ENCODE data around the gene ANO2.
"Not testable (repeated sequence)": the region's sequence is repeated elsewhere in the genome, so short reads cannot be mapped to it uniquely, and the experiment has no call there.

ANO2 gene

DNA sequence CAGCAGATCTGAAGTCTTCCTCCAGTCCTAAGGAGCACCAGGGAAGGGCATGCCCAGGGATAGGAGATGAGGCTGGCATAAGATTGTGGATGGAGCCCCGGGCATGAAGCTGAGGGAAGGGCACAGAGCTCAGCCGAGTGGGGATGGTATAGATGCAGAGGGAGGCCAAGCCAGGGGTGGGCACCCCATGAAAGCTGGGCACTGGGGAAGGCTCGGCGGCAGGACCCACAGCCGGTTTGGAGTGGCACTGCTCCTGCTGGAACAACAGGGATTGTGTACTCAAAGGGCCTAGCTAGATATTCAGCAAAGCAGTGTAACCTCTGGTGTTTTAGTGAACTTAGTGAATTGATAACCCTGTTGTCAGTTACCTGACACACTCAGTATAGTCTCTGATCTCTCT is 396.0 kb downstream of the ANO2 start:
- no peak for DNase-seq (ENCODE audit: low read depth in 2 of 2)

- no peak for DNase-seq (ENCODE audit: low read depth in 2 of 2)
These were observed 396.7 kb downstream of the ANO2 start for GRCh38 chr12:5548152-5548943.

- no peak for DNase-seq (ENCODE audit: low read depth in 2 of 2)
These were observed 398.4 kb downstream of the ANO2 start for GRCh38 chr12:5546616-5547015.

GRCh38 chr12:5537771-5538170 is 407.3 kb downstream of the ANO2 start:
- DNase-seq (ENCODE audit: low read depth in 2 of 2): no peak

DNA sequence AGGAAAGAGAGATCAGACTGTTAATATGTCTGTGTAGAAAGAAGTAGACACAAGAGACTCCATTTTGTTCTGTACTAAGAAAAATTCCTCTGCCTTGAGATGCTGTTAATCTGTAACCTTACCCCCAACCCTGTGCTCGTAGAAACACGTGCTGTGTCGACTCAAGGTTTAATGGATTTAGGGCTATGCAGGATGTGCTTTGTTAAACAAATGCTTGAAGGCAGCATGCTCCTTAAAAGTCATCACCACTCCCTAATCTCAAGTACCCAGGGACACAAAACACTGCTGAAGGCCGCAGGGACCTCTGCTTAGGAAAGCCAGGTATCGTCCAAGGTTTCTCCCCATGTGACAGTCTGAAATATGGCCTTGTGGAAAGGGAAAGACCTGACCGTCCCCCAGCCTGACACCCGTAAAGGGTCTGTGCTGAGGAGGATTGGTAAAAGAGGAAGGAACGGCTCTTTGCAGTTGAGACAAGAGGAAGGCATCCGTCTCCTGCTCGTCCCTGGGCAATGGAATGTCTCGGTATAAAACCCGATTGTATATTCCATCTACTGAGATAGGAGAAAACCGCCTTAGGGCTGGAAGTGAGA is 407.9 kb downstream of the ANO2 start:
- DNase-seq (ENCODE audit: low read depth in 2 of 2): not testable (repeated sequence)

DNA sequence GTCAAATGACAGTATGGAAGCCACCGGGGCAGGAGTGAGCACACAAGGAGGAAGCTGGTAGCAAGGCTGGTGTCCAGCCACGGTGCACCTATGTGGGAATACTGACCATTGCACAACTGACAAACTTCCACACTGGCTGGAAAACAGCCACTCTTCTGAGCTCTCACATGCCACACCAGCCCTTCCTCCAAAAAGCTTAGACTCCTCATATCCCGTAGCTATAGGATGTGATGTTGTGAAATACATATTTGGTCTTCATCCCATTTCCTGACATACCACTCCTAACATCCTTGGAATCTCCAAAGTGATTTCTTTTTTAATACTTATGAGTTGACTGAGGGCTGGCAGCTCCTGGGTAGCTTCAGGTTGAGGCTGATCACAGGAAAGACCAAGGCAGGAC is 409.5 kb downstream of the ANO2 start:
- DNase-seq (ENCODE audit: low read depth in 2 of 2): no peak

DNA sequence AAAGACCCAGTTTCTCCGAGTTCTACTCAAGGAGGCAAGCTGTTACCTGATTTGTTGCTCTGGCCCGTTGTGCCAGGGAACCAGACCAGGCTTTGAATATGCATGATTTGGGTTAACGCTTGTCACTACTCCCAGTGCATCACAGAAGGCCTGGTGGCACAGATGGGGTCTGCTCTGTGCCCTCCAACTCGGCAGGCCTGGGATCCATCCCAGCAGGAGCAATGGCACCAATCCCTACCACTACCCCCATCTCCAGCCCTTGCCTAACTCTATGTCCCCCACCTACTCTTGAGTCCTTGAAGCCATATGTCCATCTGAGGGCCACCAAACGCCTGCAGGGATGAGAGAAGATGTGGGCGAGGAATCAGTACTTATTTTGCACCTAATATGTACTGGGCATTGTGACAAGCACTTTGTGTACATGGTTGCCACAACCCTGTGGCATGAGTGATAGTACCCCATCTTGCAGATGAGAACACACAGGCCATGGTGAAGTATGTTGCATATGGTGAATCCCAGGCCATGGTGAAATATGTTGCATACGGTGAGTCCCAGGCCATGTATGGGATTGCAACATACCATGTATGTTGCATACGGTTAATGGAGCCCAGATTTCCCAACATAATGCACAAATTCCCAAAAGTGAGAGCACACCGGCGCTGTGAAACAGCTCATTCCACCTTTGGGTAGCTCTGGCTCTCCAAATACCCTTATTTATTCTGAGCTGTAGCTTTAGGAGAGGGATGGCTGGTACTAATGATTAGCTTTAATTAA is 410.4 kb downstream of the ANO2 start:
- no peak for DNase-seq (ENCODE audit: low read depth in 2 of 2)

GRCh38 chr12:5533368-5533767 is 411.7 kb downstream of the ANO2 start:
- DNase-seq (ENCODE audit: low read depth in 2 of 2): no peak

DNA sequence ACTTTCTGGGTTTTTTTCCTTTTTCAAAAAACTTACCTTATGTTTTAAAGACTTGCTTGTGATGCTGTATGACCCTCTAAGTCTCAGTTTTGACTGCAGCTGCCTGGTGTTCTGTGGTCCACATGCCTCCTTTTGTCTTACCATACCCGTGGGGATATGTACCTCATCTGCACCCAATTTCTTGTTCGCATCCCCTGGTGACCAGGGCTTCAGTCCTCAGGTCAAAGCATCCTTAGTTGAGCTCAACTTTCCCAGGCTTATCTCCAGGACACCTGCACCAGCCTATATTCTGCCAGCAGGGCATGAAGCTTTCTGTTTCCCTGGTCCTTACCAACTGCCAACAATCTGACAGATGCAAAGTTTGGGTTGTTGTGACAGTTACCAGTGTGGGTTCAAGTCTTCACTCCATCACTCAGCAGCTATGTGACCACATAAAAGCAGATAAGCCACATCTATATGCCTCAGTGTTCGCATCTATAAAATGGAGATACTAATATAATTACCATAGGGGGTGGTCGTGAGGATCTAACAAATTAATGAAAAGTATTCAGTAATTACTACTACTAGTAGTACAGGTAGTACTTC is 419.2 kb downstream of the ANO2 start:
- DNase-seq (ENCODE audit: low read depth in 2 of 2): no peak

DNA sequence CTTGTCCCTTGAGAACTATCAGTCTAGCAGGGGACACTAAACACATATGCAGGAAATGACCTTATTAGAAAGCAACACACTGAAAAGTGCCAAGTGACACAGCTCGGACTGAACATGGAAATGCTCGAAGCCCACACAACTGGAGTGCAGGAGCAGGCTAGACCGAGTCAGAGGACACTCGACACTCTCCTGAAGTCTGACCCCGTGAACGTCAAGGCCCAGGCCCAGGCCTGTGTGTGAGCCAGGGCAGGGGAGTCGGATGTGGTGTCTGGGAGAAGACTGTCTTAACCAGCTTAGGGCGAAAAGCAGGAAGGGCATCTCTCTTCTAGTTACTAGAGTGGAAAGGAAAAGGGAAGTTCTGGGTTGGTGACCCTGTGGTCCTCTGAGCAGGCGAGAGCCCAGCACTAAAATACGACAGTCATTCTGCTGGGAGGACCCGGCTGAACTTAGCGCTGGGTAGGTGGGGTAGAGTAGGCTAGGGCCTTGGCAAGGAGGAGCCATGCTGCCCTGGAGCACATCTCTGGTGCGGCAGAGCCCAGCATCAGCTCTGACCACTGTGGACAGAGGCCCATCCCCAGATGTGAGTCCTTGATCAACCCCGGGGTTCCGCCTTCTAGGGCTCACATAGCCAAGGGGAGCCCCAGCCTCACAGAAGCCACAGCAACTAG is 420.2 kb downstream of the ANO2 start:
- DNase-seq (ENCODE audit: low read depth in 2 of 2): no peak

DNA sequence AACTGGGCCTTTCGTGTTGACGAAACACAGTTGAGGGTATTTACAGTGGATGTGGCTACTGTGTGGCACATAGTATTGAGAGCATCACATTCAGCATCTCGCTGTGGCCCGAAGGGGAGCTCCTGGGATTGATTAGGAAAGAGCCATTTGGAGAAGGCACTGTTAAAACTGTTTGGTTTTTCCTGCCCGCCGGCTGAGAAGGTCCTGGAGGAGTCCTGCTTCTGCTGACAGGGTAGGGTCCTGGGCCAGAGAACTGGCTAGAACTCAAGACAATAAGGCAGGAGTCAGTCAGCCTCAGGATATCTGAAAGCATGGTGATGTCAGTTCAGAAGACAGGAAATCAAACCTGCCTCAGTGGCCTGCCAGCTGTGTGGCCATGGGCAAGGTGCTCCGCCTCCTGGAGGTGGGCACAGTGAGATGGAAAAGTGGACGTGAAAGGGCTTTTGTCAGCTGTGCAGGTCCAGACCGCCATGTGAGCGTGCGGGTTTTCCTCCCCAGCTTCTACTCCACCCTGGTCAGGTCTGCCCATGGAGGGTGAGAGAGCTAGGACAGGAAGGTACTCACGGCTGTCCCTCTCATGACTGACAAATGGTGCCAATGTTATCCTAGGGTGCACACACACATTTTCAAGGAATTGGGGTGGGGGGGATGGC is 420.8 kb downstream of the ANO2 start:
- no peak for DNase-seq (ENCODE audit: low read depth in 2 of 2)

GRCh38 chr12:5523396-5524115 is 421.5 kb downstream of the ANO2 start:
- no peak for DNase-seq (ENCODE audit: low read depth in 2 of 2)

DNA sequence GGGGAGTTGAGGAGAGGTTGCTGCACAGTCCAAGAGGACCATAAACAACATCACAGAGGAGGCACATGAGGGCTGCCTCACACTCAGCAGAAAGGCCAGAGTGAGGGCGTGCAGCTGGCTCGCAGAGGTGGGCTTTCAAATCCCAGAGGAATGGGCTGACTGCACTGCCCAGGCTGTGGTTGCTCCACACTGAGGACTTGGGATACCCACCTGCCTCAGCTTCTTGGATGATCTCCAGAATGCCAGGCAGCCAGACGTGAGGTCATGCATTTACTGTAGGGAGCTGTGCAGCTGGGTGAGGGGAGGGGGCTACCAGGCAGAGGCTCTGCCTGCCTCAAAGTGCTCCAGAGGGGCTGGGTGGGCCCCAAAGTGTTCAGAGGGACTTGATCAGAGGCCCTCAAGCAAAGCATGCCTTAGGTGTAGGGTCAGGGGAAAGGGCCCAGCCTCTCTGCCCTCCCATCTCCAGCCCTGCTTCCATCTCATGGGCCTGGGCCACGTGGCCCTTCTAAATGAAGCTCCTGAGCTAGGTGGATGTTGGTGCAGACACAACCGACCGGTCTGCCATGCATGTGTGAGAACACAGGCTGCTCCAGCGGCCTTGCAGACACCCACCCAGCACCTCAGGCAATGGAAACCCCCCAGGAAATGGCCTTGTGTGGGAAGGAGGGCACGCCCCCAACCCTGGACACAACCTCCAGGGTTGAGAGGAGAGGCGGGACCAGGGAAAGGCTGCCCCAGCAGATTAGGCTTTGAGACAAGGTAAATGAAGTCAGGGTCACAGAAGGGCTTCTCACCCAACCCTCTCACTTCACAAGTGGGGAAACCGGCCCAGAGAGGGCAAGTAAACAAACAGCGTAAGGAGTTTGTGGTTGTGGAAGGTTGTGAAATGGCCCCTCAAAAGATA is 422.4 kb downstream of the ANO2 start:
- DNase-seq (ENCODE audit: low read depth in 2 of 2): no peak

GRCh38 chr12:5521456-5522325 is 423.4 kb downstream of the ANO2 start:
- no peak for DNase-seq (ENCODE audit: low read depth in 2 of 2)

DNA sequence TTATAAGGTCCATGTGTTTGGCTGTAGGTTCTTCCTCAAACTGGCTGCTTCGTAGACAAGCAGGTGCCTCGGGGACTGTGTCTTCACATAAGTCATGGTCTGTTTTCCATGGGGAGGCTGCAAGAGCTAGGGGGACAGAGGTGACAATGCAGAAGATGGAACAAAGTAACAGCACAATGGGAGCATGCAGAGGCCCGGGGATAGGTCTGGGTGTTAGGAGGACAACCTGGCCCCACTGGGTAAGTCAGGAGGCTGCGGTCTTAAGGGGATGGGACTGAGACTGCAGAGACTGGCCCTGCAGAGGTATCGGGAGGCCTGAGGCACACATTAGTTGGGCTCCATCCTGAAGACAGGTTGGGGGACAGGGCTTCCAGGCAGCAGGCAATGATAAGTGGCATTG is 424.2 kb downstream of the ANO2 start:
- no peak for DNase-seq (ENCODE audit: low read depth in 2 of 2)

DNA sequence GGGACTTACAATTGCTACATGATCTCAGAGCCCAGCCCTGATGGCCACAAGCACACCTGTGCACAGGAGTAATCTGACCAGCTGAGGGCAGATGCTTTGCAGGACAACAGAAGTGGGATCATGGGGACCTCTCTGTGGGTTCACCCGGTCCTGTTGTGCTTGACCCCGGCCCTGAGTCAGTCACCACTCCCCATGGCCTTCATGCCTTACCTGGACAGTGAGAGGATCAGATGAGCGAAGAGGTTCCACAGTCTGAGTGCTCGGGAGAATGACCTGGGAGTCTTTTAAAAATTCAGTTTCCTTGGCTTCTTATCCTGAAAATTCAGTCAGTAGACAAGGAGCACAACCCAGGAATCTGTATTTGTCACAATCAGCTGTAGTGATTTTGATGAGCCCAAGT is 425.0 kb downstream of the ANO2 start:
- no peak for DNase-seq (ENCODE audit: low read depth in 2 of 2)

DNA sequence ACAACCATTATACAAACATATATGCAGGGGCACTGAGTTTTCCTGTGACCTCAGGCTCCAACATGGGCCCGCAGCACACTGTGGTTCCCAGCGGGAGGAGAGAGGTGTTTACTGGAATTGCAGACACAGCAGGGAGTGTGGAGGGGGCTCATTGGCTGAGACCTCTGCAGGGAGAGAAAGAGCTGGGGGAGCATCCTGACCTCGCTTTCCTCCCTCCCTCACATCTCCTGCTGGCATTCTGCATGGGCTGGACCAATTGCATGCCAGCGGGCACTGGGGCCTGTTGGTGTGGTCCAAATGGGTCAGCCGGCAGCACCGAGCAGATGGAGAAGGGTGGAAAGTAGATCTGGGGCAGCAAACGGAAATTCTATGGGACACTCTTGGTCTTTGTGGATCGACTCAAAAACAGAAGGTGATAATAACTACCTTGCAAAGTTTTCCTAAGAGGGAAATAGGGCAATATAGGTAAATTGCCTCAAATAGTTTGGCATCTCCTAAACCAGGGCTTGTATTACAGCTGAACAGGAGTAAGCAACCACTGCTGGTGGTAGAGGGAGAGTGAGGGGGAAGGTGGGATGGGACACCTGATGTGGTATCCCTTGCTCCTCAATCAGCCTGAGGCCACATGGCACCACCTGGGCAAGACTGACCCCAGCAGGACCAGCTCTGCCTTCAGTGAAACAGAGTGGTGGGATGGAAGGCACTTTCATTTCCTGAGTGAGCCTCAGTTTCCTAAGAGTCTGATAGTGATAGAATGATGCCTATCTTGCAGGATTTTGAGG is 426.3 kb downstream of the ANO2 start:
- DNase-seq (ENCODE audit: low read depth in 2 of 2): no peak
